ENCODE measurements around the gene ENAH.

GRCh38 chr1:225465793-225466517 lies 187.0 kb downstream of the ENAH start:
- TF ChIP-seq CTCF (IDR thresholded peaks at IDR 0.05 in 8 of 11, conservative IDR thresholded peaks at IDR 0.05 in 3 of 11) (no peak), POLR2A (IDR thresholded peaks at IDR 0.05) (no peak)
